ENCODE results near the gene PRELID3B. TPM values are rescaled to one million over a fixed set of nuclear protein-coding genes. Genes with fewer than 3 reads are reported as not detected.
A peak's percentile ranks its signal among the peaks of the same experiment; 100 is the strongest.

The PRELID3B gene
- total and polyA plus RNA-seq, 10 of the 15 experiments (the other 5 are each of a cell fraction or from before 2014, with no cell fraction given) = 72.5 to 151 (median 124) TPM

- TF ChIP-seq BHLHE40 (IDR thresholded peaks at IDR 0.05; ENCODE audit: borderline replicate concordance in 1 of 2, low read depth in 2 of 2, low read length in 1 of 2) = peak in 1 of 2 experiments; percentile 35; a peak in 1 of 4 replicates
- TF ChIP-seq RAD51 (IDR thresholded peaks at IDR 0.05) = no peak
- peak; percentile 48; the same call in 1 of the 2 replicates for TF ChIP-seq DPF2 (IDR thresholded peaks at IDR 0.05)
- TF ChIP-seq IKZF1 (conservative IDR thresholded peaks at IDR 0.05) = peak; percentile 99
- peak; percentile 93 for TF ChIP-seq NR2F1 (conservative IDR thresholded peaks at IDR 0.05)
- TF ChIP-seq SMARCA5 (IDR thresholded peaks at IDR 0.05) = 0 out of 2 replicates have a peak, but pooled peaks have one; percentile 15
- TF ChIP-seq TCF12 (IDR thresholded peaks at IDR 0.05; ENCODE audit: low read depth, low read length) = peak; percentile 75; the same call in 1 of the 2 replicates
- TF ChIP-seq, protein P1, sequence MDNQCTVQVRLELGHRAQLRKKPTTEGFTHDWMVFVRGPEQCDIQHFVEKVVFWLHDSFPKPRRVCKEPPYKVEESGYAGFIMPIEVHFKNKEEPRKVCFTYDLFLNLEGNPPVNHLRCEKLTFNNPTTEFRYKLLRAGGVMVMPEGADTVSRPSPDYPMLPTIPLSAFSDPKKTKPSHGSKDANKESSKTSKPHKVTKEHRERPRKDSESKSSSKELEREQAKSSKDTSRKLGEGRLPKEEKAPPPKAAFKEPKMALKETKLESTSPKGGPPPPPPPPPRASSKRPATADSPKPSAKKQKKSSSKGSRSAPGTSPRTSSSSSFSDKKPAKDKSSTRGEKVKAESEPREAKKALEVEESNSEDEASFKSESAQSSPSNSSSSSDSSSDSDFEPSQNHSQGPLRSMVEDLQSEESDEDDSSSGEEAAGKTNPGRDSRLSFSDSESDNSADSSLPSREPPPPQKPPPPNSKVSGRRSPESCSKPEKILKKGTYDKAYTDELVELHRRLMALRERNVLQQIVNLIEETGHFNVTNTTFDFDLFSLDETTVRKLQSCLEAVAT (IDR thresholded peaks at IDR 0.05) = 0 out of 2 replicates have a peak, but pooled peaks have one; percentile 14
- no peak for TF ChIP-seq FOXM1 (IDR thresholded peaks at IDR 0.05; ENCODE audit: low read depth, low read length)
- no peak for TF ChIP-seq EZH2 (IDR thresholded peaks at IDR 0.05; ENCODE audit: borderline replicate concordance, control insufficient read depth, low read depth, low read length)
These were observed 428 bp upstream of the PRELID3B start (continued) for GRCh38 chr20:59042796-59043631.
